Bronchial epithelial cell (primary cell): ENCODE results near the gene TMTC2. TPM values are rescaled to one million over a fixed set of nuclear protein-coding genes. Genes with fewer than 3 reads are reported as not detected.

ENCODE experiments used
- DNase-seq: peaks from one replicate; pipeline ENCODE4 v3.0.0-alpha.2; 2010; ENCODE audit warnings: low read depth
- FAIRE-seq: peaks from 2 replicates; lab custom pipeline; 2011; peaks lifted over from hg19 to GRCh38; lab: Jason Lieb, UNC
- H3K27me3 ChIP-seq: 2 replicates; pipeline ENCODE4 v1.5.1; 2011; ENCODE audit warnings: low read length; ENCODE audit not compliant: control insufficient read depth, insufficient read depth
- H3K36me3 ChIP-seq: 2 replicates; pipeline ENCODE4 v1.5.1; 2011; ENCODE audit warnings: low read length; ENCODE audit not compliant: control insufficient read depth, insufficient read depth
- H3K4me3 ChIP-seq: 2 replicates; pipeline ENCODE4 v1.5.1; 2011; ENCODE audit warnings: mild to moderate bottlenecking, low read depth, low read length, control low read depth
- CTCF ChIP-seq: IDR thresholded peaks from 2 replicates; pipeline ENCODE4 v1.5.1; 2011; ENCODE audit warnings: mild to moderate bottlenecking, moderate library complexity, low read length, control low read depth, inconsistent platforms; ENCODE audit not compliant: insufficient read depth, severe bottlenecking
- total RNA-seq: library from RNA; depleted of rRNA; stranded (reverse); fragments of >200 nt; gene quantifications from 2 replicates; pipeline ENCODE4 v1.2.1, GENCODE V29; 2014

Gene TMTC2
- total RNA-seq, 1 donor from 2014 or later = 10.5 TPM

- no peaks in the 10 kb centered on the region for H3K27me3 ChIP-seq
- no peak overlapping the region for H3K4me3 ChIP-seq
- peak; percentile 94 for DNase-seq
- TF ChIP-seq CTCF = no peak
- no peaks in the 10 kb centered on the region for H3K36me3 ChIP-seq
- FAIRE-seq = no peak
Observed at GRCh38 chr12:82896979-82897378, 210.3 kb downstream of the TMTC2 start.

DNA sequence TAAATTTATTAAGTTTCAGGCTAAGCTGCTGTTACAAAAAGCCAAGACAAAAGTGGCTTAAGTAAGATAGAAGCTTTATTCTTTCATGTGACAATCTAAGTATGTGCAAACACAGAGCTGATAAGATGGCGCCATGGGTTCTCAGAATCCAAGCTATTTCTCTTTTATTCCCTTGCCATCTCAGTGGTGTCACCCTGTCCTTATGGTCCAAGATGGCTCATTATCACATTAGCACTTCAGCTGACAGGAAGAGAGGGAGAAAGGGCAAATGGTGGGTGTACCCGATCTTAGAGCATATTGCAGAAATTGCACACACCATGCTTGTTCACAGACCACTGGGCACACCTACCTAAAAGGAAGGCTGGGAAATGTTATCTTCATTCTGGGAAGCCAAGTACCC, 211.7 kb downstream of the TMTC2 start:
- H3K36me3 ChIP-seq = no peaks in the 10 kb centered on the region
- FAIRE-seq (no peak), DNase-seq (no peak)
- no peak overlapping the region for H3K4me3 ChIP-seq
- H3K27me3 ChIP-seq = no peaks in the 10 kb centered on the region
- no peak for TF ChIP-seq CTCF

- no peaks in the 10 kb centered on the region for H3K36me3 ChIP-seq
- H3K4me3 ChIP-seq = no peak overlapping the region
- FAIRE-seq (no peak), DNase-seq (no peak)
- no peaks in the 10 kb centered on the region for H3K27me3 ChIP-seq
- TF ChIP-seq CTCF = no peak
Observed at GRCh38 chr12:82904219-82904790, 217.6 kb downstream of the TMTC2 start.

DNA sequence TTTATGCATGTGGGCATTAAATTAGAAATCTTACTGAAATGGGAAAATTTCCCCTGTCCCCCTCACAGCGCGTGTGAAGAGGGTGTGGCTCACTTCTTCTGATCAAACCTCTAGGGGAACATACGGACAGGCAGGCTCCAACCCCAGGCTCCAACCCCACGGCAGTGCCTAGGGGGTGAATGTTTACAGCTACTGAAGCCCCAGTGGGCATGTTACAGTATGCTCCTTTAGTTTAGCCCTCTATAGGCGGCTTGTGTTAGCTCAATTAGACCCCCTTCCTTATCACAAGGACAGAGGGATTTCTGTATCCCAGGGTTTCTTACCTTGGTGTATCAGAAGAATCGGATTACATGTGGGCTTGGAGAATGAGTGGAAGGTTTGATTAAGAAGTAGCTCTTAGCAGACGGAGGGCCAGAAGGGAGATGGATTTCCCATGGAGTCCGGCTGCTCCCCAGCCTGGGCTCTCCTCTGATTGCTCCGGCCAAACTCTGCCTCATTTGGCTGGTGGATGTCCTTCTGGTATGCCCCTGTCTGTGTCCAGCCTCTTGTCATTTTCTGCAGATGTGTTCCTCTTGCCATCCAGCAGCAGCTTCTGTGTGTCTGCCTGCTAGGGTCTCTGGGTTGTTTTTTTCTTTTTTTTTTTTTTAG, 223.7 kb downstream of the TMTC2 start:
- H3K4me3 ChIP-seq = no peak overlapping the region
- no peaks in the 10 kb centered on the region for H3K36me3 ChIP-seq
- no peak for FAIRE-seq
- no peaks in the 10 kb centered on the region for H3K27me3 ChIP-seq
- no peak for TF ChIP-seq CTCF
- DNase-seq = no peak

- TF ChIP-seq CTCF = no peak
- H3K4me3 ChIP-seq = no peak overlapping the region
- H3K27me3 ChIP-seq = no peaks in the 10 kb centered on the region
- no peak for FAIRE-seq
- DNase-seq = peak; percentile 75
- no peaks in the 10 kb centered on the region for H3K36me3 ChIP-seq
Observed at GRCh38 chr12:82912406-82912805, 225.7 kb downstream of the TMTC2 start.
